Central memory CD8-positive, alpha-beta T cell (primary cell): ENCODE results near the gene SRF.

ENCODE experiments used
- ATAC-seq: fragments of 150-1000 bp; cut with Tn5 transposase; replicated peaks from 2 replicates; pipeline ENCODE4 v1.10.0; 2022; ENCODE audit warnings: mild to moderate bottlenecking, moderate FRiP score, moderate number of reproducible peaks; ENCODE audit not compliant: poor library complexity, severe bottlenecking; ENCODE audit errors: extremely low read depth
- DNase-seq, 2 donors: peaks; one replicate each; pipeline ENCODE4 v3.0.0; 2021; ENCODE audit warnings: low spot score in 2 of 2
- H3K27ac Mint-ChIP-seq: one replicate; pipeline ENCODE4 v1.8.0; 2022; ENCODE audit warnings: low read depth, mild to moderate bottlenecking, moderate library complexity, mixed read lengths
- H3K27me3 Mint-ChIP-seq: one replicate; pipeline ENCODE4 v1.8.0; 2022; ENCODE audit warnings: mixed read lengths
- H3K36me3 Mint-ChIP-seq: one replicate; pipeline ENCODE4 v1.8.0; 2022; ENCODE audit warnings: mild to moderate bottlenecking, moderate library complexity, mixed read lengths; ENCODE audit not compliant: insufficient read depth
- H3K4me1 Mint-ChIP-seq: one replicate; pipeline ENCODE4 v1.8.0; 2022; ENCODE audit warnings: mixed read lengths
- H3K4me3 Mint-ChIP-seq: one replicate; pipeline ENCODE4 v1.8.0; 2022; ENCODE audit warnings: mild to moderate bottlenecking, moderate library complexity, mixed read lengths
- H3K9me3 Mint-ChIP-seq: one replicate; pipeline ENCODE4 v1.8.0; 2022; ENCODE audit warnings: mixed read lengths

SRF gene

GRCh38 chr6:43180985-43181384, 9.9 kb downstream of the SRF start:
- DNase-seq (no peak), ATAC-seq (no peak)
- Mint-ChIP-seq H3K4me3 (peak overlapping the region; percentile 88), H3K4me1 (peaks cover 47% of the 10 kb centered on the region), H3K27me3 (no peaks in the 10 kb centered on the region), H3K9me3 (no peaks in the 10 kb centered on the region), H3K36me3 (peaks cover 28% of the 10 kb centered on the region), H3K27ac (no peak overlapping the region)

DNA sequence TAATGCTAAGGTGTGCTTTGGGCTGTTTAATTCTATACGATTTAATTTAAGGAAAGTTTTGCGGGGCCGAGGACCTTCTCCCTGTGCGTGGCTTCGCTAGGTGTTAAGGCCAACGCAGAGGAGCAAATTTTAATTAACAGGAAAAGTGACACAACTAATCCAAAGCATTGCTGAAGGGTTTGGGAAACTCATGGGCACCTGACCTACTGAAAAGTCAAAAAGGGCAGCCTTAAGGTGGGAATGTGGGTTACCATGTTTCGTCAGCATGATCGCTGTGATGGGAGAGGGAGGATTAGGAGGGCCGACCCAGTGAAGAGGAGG, 10.5 kb downstream of the SRF start:
- H3K4me3 Mint-ChIP-seq = peak overlapping the region; percentile 88
- peaks cover 43% of the 10 kb centered on the region for H3K4me1 Mint-ChIP-seq
- no peaks in the 10 kb centered on the region for H3K9me3 Mint-ChIP-seq
- H3K27me3 Mint-ChIP-seq = no peaks in the 10 kb centered on the region
- peak overlapping the region; percentile 80 for H3K27ac Mint-ChIP-seq
- ATAC-seq (no peak), DNase-seq (no peak)
- H3K36me3 Mint-ChIP-seq = peaks cover 25% of the 10 kb centered on the region

DNA sequence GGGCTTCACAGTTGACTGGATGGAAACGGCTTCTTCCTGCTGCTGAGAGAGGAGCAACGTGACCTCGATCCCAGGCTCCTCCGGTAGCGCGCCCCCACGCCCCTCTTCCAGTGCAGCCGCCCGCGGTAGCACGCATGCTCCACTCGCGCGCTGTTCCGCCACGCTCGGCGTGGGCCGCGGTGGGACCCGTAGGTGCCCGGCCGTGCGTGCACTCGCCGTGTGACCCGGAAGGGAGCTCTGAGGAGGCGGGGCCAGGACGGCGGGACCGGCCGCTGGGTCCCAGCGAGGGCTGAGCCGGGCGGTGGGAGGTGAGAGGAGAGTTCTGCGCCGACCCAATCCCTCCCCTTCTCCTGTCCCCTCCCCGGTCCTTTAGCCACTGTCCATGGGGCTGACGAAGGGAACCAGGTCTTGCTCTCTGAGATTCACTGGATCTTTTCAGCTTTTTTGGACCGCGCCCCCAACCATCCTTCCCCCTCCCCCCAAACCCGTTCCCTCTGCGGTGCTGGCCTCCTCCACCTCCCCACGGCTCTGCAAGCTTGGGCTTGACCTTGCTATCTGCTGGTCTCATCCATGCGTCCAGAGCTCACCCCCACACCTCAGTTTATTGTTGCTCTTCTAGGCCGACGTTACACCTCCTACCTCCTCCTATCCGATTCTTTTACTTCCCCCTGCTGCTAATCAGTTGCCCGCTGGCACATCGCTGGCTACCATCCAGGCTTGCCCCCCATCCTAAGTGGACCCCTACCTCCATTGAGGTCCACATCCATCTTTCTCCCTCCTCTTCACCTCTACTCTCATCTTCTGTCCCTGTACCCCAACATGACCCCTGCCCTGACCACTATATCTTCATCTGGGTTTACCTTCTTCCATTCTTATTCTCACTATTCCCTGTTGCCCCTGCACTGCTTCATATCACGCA, 11.1 kb downstream of the SRF start, which contains the start of gene CUL9:
Gene CUL9 (plus strand): TSS at position 255 of the 919 bp plus-strand sequence. CDS start 2,115 bp downstream, outside the sequence.
- peak; percentile 54 to 57 for DNase-seq
- Mint-ChIP-seq H3K9me3 (no peaks in the 10 kb centered on the region), H3K27ac (peak within 1 kb of the TSS; percentile 80), H3K4me1 (peaks cover 43% of the 10 kb centered on the region), H3K4me3 (peak within 1 kb of the TSS; percentile 88), H3K27me3 (no peaks in the 10 kb centered on the region), H3K36me3 (peaks cover 22% of the 10 kb centered on the region)
- ATAC-seq = peak; percentile 96

DNA sequence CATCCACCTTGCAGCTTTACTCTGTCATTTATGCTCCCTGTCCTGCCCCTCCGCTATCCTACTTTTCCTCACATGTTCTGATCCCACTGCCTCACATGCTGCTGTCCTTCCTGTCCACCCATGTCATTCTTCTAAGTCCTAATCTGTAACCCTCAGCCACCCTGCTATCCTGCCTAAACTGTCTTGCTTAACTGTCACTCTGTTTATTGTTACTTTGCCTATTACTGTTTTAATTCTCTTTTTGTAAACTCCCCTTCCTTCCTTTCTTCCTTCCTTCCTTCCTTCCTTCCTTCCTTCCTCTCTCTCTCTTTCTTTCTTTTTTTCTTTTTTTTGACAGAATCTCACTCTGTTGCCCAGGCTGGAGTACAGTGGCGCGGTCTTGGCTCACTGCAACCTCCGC, 12.4 kb downstream of the SRF start:
- peaks cover 45% of the 10 kb centered on the region for H3K4me1 Mint-ChIP-seq
- DNase-seq (no peak), ATAC-seq (no peak)
- no peaks in the 10 kb centered on the region for H3K27me3 Mint-ChIP-seq
- no peaks in the 10 kb centered on the region for H3K9me3 Mint-ChIP-seq
- peak overlapping the region; percentile 80 for H3K27ac Mint-ChIP-seq
- H3K36me3 Mint-ChIP-seq = peaks cover 24% of the 10 kb centered on the region
- peak overlapping the region; percentile 88 for H3K4me3 Mint-ChIP-seq

- no peak overlapping the region for H3K27ac Mint-ChIP-seq
Observed at GRCh38 chr6:43184268-43184985, 13.4 kb downstream of the SRF start.

DNA sequence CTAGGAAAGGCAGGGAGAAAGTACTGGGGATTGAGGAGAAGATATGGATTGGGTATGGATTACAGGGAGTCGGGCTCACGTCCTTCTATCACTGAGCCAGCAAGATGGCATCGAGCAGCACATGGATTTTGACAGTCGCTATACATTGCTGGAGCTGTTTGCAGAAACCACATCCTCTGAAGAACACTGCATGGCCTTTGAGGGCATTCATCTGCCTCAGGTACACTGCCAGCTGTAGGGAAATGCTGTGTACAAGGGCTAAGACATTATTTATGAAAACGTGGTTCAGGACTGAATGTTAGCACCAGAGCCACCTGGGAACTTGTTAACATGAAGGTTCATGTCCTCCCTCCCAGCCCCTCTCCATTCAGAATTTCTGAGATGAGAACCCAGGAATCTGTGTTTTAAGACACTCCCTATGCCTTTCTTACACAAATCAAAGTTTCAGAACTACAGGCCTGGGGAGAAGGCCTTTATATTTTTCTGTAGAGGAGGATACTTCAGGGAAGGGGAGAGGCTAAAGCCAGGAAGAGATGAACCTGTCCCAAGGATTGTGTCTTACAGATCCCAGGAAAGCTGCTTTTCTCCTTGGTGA, 14.4 kb downstream of the SRF start:
- peaks cover 49% of the 10 kb centered on the region for H3K4me1 Mint-ChIP-seq
- ATAC-seq (no peak), DNase-seq (no peak)
- no peak overlapping the region for H3K4me3 Mint-ChIP-seq
- no peak overlapping the region for H3K27ac Mint-ChIP-seq
- peaks cover 27% of the 10 kb centered on the region for H3K36me3 Mint-ChIP-seq
- H3K9me3 Mint-ChIP-seq = no peaks in the 10 kb centered on the region
- H3K27me3 Mint-ChIP-seq = no peaks in the 10 kb centered on the region

More at GRCh38 chr6:43184268-43184985, 13.4 kb downstream of the SRF start:
- H3K27me3 Mint-ChIP-seq = no peaks in the 10 kb centered on the region
- H3K4me3 Mint-ChIP-seq = peak overlapping the region; percentile 88
- H3K36me3 Mint-ChIP-seq = peaks cover 24% of the 10 kb centered on the region
- ATAC-seq (no peak), DNase-seq (no peak)
- no peaks in the 10 kb centered on the region for H3K9me3 Mint-ChIP-seq
- peaks cover 49% of the 10 kb centered on the region for H3K4me1 Mint-ChIP-seq

DNA sequence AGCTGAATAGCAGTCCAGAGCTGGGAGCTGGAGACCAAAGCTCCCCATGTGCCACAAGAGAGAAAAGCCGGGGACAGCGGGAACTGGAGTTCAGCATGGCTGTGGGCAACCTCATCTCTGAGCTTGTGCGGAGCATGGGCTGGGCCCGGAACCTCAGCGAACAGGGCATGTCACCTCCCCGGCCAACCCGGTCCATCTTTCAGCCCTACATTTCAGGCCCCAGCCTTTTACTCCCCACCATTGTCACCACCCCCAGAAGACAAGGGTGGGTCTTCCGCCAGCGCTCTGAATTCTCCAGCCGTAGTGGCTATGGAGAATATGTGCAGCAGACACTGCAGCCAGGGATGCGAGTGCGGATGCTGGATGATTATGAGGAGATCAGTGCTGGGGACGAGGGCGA, 14.9 kb downstream of the SRF start:
- Mint-ChIP-seq H3K4me3 (no peak overlapping the region), H3K27ac (no peak overlapping the region), H3K4me1 (peaks cover 52% of the 10 kb centered on the region), H3K9me3 (no peaks in the 10 kb centered on the region), H3K27me3 (no peaks in the 10 kb centered on the region), H3K36me3 (peaks cover 28% of the 10 kb centered on the region)
- DNase-seq (no peak), ATAC-seq (no peak)

DNA sequence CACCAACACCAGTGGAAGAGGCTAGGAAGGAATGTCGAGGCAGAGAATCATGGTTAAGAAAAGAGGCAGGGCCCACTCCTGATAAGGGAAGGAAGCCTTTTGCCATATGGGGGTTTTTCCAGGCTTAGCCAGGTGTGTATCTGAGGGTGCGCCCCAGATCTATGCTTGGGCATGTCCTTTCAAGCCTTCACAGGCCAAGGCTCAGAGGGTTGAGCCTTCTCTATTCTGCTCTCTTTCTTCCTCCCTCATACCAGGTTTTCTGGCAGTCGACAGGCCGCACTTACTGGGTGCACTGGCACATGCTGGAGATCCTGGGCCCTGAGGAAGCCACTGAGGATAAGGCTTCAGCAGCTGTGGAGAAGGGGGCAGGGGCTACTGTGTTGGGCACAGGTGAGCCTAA, 15.6 kb downstream of the SRF start:
- H3K4me3 Mint-ChIP-seq = no peak overlapping the region

DNA sequence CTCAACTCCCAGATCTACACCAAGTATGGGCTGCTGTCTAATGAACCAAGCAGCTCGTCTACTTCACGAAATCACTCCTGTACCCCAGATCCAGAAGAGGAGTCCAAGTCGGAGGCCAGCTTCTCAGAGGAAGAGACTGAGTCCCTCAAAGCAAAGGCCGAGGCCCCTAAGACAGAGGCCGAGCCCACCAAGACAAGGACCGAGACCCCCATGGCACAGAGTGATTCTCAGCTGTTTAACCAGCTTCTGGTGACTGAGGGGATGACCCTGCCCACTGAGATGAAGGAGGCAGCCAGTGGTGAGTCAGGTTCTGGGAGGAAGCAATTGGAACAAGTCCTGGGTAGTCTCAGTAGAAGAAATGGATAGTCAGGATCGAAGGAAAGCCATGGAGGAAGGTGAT, 16.8 kb downstream of the SRF start:
- ATAC-seq (no peak), DNase-seq (no peak)
- H3K4me1 Mint-ChIP-seq = peaks cover 38% of the 10 kb centered on the region
- H3K27me3 Mint-ChIP-seq = no peaks in the 10 kb centered on the region
- no peaks in the 10 kb centered on the region for H3K9me3 Mint-ChIP-seq
- H3K36me3 Mint-ChIP-seq = peaks cover 32% of the 10 kb centered on the region
- no peak overlapping the region for H3K27ac Mint-ChIP-seq
- H3K4me3 Mint-ChIP-seq = no peak overlapping the region

More for the DNA sequence above, 15.6 kb downstream of the SRF start:
- Mint-ChIP-seq H3K27ac (no peak overlapping the region), H3K27me3 (no peaks in the 10 kb centered on the region), H3K36me3 (peaks cover 30% of the 10 kb centered on the region), H3K9me3 (no peaks in the 10 kb centered on the region), H3K4me1 (peaks cover 46% of the 10 kb centered on the region)
- DNase-seq (no peak), ATAC-seq (no peak)

DNA sequence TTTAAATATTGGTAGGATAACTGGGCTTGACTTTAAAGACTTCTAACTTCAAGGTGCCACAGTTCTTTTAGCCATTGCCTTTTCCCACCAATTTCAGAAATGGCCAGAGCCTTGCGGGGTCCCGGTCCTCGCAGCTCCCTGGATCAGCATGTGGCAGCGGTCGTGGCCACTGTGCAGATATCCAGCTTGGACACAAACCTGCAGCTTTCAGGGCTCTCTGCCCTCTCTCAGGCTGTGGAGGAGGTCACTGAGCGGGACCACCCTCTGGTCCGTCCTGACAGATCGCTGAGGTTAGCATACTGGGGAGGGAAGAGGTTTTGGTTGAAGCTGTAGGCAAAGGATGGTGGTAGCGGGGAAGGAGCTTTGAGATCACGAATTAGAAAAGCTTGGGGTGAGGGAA, 17.4 kb downstream of the SRF start:
- ATAC-seq (no peak), DNase-seq (no peak)
- no peaks in the 10 kb centered on the region for H3K9me3 Mint-ChIP-seq
- H3K4me3 Mint-ChIP-seq = no peak overlapping the region
- peaks cover 32% of the 10 kb centered on the region for H3K4me1 Mint-ChIP-seq
- peaks cover 31% of the 10 kb centered on the region for H3K36me3 Mint-ChIP-seq
- H3K27ac Mint-ChIP-seq = no peak overlapping the region
- H3K27me3 Mint-ChIP-seq = no peaks in the 10 kb centered on the region

GRCh38 chr6:43189776-43190304, 18.8 kb downstream of the SRF start:
- H3K9me3 Mint-ChIP-seq = no peaks in the 10 kb centered on the region
- H3K4me1 Mint-ChIP-seq = peaks cover 19% of the 10 kb centered on the region
- H3K27ac Mint-ChIP-seq = no peak overlapping the region
- no peaks in the 10 kb centered on the region for H3K27me3 Mint-ChIP-seq
- H3K4me3 Mint-ChIP-seq = no peak overlapping the region
- H3K36me3 Mint-ChIP-seq = peaks cover 39% of the 10 kb centered on the region
- DNase-seq (no peak), ATAC-seq (no peak)

- Mint-ChIP-seq H3K9me3 (no peaks in the 10 kb centered on the region), H3K4me1 (peaks cover 12% of the 10 kb centered on the region), H3K27ac (peak overlapping the region; percentile 69), H3K36me3 (peaks cover 52% of the 10 kb centered on the region), H3K27me3 (no peaks in the 10 kb centered on the region), H3K4me3 (no peak overlapping the region)
- no peak for ATAC-seq
- DNase-seq = no peak
Observed at GRCh38 chr6:43192911-43193310, 21.8 kb downstream of the SRF start.
